Kidney capillary endothelial cell (primary cell): ENCODE data around the gene CFAP61.
"Not testable (repeated sequence)": the region's sequence is repeated elsewhere in the genome, so short reads cannot be mapped to it uniquely, and the experiment has no call there.

ENCODE experiments used
- DNase-seq: peaks from one replicate; pipeline ENCODE4 v3.0.0-alpha.2; 2018; ENCODE audit warnings: low spot score

The CFAP61 gene, protein sequence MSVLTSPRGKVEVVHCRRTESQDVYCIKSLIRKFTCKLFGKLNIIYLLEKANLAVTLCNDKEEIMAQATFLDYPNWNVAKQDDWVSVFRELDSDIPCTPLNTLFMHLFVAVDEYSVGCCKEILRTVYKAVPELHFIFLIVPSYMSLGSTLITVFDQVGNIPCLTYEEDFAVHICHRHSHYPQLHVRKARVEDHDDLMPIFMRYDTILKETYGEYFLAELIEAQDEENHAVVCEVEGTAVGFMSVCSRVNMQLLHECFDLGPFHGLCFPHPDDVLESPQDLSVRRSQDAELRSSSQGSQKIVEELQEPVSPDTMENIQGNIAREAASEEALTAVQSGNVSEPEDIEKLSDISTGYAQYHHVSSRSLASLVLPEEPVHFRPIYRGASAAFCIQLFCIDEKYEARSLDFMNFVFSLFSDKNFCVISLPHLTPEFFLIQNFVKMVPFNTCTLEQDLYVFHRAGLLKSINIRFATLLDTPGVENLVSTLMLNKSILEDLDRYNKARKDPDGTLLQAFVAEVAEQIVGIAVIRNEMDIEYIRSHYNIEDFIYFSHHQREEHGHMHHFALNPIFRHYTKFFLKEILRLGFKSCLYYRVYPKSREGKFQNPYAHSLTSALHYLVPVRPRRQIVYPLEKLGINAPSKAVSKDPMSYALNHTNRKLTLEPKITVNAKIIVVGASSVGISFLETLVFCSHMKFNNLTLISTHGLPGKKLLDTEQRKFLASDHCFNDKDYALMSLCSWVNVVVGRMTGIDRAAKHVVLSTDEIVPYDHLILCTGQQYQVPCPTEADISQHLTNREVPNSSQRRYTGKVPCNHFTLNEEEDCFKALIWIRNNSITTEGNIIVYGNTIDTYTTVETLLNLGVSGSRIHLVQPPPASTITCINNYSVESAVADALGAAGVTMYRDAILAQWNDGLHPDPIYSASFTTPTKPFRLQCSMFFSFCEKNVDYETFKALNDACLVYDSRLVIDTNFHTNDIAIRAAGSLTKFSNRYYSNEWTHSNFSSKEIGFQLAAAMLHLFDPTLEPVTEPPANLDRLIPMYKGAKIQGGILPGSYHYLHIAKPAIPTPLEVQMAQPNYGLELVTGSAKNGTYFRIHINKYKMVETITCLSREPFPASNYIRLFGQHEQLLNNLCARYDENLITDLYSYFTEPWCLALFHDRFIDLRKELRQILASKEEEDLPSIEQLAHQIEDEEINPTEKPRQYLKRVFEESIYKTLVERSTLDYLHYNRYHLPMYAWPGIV

DNA sequence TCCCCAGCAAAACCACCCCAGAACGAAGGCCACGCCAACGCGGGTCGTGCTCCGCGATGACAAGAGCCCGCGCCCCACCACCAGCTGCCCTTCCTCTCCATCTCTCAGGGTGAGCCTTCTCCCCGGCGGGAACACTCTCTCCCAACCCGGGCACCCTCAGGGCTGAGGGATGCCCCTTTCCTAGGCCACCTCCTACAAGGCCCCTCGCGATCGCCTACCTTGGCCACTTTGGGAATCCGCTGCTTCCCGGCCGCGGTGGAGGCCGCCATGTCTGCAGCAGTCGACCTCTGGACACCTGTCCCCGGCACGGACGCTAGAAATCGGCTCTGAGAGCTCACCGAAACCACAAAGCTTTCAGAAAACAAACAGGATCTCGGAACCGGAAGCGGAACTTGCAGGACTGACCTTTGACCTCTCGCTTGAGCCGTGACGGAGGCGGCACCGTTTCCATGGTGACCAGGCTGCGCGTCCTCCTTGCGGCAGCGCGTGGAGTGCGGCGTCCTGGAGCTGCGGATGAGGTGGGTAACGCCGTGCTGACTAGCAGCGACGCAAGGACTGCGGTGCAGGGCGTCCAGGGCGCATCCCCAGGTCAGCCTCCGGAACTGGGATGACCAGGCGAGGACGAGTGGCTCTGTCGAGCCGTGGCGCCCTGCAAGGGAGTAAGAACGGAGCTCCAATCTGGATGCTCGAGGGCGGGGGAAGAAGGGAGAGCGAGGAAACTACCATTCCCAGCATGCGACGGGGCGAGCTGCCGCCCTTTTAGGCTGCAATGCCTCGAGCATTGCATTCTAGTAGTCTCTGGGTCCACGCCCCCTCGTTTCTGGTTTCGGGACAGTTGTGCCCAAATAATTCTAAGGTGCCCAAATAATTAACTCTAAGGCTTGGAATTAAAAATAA, at the start of gene CFAP61, which contains the start of gene CRNKL1:
Gene CFAP61, plus strand, starts transcription at position 459 of the 897 bp plus-strand sequence. CDS start 4,122 bp downstream, outside the sequence.
Gene CRNKL1, minus strand, starts transcription at position 393 of the 897 bp plus-strand sequence. Its CDS starts 124 bp downstream, at position 269.
- peak; percentile 97 for DNase-seq

DNA sequence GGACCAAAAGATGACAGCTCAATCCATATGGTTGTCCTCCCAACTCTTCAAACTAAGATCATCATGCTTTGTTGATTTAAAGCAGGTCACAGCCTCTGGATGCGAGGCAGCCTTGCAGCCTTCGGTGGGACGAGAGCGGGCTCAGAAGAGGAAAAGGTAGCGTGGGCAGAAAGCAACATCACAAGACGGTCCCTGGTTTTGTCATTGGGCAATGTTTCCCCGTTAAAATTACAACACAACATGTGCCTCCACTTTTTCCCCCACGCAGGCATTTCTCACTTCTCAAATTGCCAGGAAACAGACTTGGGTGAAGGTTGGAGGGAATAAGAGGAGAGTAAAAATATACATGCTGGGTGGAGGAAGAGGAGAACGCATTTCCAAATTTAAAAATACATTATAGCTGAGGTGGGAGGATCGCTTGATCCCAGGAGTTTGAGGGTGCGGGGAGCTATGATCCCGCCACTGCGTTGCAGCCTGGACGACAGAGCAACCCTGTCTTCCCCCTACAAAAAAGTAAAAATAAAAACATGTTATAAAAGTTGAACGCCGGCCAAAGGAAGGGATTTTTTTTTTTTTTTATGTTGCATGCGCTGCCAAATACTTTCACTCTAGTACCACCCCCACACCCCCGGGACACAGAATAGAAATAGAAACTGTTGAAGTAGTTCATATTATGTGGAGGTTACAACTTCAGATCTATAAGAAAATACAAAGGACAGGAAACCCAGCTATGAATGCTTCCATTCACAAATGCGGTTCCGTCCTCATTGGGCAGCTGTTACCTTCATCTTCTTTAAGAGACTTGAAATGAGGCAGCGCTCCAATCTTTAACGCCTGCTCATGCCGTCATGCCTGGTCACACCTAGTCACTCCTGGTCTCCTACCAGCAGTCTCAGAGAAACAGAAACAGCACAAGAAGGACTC, 49.0 kb upstream of the CFAP61 start:
- no peak for DNase-seq

DNA sequence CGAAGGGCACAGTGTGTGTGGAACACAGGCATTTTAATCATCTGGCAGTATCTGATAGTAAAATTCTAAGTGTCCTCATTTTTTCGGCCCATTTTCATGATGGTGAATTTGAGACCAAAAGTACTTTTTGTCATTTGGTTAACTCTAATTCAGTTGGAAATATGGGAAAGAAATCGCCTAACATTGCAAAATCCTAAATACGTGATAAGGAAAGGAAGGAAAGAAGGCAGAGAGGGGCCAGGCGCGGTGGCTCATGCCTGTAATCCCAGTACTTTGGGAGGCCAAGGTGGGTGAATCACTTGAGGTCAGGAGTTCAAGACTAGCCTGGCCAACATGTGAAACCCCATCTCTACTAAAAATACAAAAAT, 48.4 kb upstream of the CFAP61 start:
- not testable (repeated sequence) for DNase-seq

DNA sequence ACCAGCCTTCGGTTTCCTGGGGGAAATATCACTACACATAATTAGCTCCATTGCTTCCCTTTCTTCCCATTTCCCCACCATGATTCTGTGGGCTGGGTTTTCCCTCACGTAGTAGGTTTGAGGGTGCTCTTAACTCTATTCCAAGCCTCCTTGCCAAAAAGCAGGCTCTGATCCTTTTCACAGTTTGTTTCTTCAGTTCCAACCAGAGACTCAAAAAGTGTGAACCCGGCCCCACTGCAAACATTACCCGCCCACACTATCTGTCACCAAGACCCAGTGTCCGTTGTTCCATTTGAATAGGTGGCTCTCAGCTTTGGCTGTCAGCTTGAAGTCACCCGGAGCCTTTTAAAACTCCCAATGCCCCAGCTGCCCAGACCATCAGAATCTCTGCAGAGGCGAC, 47.0 kb upstream of the CFAP61 start:
- no peak for DNase-seq

DNA sequence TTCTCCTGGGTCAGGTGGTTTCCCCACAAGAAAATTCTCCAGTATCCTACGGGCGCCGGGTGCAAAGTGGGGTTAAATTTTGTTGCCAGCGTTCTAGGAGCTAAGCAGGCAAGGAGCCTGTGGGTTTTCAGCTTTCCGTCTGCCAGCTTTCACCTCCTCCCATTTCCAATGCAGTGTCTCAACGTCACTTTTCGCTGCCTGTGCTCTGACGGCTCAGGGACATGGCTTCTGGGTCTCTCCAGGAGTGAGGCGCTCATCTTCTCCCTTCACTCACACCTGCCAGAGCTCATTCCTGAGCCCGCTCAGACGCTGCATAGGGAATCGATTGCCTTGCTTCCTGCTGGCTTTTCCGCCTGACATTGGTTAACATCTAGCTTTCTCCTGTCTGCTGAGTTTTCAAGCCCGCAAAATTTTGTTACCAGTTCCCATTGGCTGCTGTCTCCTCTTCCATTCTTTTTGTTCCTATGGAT, 42.5 kb upstream of the CFAP61 start:
- DNase-seq: no peak

DNA sequence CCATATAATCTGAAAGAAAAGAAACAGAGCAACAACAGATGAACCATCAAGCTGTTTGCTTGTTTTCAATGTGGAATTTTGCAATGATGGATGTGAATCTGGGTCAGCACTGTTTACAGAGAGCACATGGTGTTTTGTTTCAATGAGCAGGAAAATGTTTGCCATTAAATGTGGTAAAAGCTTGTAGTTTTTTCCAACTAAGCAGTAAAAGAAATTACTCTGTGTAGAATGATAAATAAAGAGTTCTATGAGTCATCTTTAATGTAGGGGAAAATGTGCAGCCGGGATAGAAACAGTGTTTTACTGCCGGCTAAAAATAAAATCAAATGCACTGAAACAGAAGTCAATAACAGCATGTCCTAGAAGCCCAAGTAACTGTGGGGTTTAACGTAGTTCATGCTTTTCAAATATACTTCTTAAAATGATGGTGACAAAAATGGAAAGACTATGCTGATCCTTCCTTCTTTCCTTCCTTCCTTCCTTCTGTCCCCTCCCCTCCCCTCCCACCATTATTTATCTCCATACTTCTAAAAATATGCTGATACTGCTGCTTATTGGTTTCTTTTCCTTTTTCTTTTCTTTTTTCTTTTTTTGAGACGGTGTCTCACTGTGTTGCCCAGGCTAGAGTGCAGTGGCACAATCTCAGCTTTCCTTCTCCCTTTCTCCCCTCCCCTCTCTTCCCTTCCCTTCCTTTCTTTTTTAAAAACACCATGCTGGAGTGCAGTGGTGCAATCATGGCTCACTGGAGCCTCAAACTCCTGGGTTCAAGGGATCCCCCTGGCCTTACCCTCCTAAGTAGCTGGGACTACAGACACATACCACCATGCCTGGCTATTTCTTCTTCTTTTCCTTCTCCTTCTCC, 41.5 kb upstream of the CFAP61 start:
- no peak for DNase-seq

DNA sequence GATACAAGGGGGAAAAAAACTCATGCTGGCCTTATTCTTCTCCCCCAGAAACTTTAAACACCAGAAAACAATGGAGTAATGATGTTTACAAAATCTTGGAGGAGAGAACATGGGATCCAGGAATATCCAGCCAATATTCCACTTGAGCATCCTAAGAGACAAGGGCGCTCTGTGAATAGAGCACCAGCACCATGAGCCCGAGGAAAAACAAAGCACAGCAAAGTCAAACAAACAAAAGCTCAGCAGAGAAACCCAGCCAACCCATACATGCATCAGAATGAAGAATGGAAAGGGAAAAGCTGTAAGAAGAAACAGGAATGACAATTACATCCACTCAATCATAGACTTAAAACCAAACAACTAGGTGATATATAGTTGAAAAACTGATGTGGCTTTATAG, 39.8 kb upstream of the CFAP61 start:
- no peak for DNase-seq

DNA sequence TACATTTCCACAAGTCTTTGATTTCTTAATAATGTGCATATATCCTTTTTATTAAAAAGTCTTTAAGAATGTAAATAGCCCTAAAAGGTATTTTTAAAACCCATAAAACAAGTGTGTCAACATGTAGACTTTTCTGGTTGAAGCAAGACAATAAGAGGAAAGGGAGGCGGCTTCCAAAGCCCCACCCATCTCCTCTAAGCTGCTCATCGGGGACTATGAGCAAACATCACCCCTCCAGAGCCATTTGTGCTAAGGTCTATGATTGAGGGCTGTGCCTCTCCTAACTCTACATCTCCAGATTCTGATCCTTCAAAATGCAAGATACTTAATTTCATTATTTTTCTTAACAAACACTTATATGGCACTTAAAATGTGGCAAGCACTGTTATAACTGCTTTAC, 37.7 kb upstream of the CFAP61 start:
- DNase-seq: peak; percentile 42

DNA sequence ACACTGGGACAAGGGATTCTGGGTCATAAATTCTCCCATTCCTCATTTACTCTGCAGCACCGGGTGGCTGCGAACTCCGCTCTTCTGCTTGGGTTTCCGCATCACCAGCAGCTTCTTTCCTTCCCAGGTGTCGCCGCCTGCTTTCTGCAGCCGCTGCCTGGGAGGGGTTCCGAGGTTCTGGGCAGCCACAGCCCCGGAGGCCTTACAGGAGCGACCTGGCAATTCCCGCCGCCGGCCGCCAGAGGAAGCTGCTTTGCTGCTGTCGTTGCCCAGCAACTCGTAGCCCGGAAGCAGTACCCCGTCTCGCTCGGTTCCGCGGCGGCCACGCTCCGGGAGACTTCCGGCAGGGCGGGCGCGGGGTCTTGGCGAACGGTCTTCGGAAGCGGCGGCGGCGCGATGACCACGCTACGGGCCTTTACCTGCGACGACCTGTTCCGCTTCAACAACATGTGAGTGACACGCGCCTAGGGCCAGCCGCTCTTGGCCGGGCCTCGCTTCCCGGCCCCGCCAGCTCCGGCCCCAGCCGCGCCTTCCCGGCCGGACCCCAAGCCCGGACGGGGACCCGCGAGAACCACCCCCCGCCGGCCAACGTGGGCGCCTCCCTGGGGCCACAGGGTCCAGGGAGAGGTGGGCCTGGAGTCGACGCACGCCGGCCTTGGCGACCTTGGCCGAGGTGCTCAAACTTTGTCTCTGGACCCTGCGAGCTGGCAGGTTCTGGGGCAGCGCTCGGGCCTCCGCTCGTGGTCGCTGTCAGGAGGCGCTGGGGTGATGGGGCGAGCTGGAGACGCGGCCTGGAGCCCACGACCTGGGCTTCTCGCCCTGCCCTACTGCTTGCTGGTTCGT, 35.1 kb upstream of the CFAP61 start, which contains the start of gene NAA20:
Gene NAA20, plus strand, starts transcription at position 362 of the 843 bp plus-strand sequence. Its CDS starts 35 bp downstream, at position 397.
- peak; percentile 92 for DNase-seq

DNA sequence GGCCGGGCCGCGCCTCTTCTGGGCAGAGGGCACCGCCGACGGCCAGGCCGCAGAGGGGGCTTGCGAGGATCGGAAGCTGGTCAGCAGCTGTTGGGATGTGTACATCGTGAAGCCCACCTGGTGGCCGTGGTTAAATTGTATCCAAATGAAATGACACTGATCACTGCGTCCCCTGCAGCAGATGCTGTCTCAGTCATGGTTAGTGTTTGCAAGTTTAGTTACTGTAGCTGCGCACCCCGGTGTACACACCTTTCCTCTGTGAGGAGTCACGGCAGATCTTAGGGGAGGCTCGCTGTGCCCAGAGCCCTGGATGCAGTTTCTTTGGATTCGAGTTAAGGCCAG, 34.5 kb upstream of the CFAP61 start:
- DNase-seq: no peak

DNA sequence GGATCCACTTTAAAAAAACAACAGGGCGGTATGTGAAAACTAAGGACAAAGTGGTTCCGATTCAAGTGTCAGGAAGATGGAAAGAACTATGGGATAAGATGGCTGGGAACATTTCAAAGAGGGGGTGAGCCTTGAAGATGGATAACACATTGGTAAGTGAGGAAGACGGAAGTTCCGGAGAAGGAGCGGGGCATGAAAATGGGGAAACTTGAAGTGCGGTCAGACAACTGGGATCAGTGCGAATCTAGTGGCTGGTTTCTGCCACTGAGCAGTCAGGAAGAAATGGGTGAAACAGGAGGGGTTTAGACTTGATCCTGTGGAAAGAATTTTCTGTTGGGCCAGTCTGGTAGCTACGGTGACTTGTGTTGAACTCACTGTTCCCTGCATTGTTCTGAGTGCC, 34.0 kb upstream of the CFAP61 start:
- DNase-seq: no peak

DNA sequence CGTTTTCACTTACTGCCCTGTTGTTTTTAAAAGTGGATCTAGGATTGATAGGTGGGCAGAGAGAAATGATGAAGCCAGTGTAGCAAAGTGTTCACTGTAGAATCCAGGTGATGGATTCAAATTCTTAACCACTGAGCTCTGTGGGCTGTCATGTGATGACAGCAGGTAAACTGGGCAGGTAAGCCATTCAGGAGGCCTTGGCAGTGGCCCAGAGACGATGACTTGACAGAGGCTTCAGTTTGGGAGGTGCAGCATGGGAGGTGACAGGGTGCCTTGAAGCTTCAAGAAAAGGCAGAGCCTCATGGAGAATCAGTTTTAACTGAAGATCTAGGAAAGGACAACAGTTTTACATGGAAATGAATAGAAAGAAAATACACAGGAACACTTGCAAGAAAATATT, 33.2 kb upstream of the CFAP61 start:
- no peak for DNase-seq

DNA sequence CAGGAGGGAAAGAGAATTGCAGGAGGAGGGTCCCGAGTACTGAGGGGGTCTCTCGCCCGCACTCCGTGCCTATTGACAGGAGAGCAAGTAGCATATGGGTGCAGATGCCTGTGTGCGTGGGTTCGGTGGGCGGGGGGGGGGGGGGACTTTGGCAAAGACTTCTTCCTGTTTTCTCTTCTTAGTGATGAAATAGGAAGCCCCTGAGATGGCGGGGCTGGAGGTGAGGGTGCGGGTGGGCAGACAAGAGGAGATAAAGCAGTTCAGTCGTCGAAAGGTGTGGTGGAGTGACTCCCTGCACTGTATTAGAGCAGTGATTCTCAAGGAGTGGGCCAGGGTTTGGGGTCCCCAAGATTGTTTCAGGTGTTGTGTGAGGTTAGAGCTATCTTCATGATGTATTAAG, 31.4 kb upstream of the CFAP61 start:
- DNase-seq: no peak

DNA sequence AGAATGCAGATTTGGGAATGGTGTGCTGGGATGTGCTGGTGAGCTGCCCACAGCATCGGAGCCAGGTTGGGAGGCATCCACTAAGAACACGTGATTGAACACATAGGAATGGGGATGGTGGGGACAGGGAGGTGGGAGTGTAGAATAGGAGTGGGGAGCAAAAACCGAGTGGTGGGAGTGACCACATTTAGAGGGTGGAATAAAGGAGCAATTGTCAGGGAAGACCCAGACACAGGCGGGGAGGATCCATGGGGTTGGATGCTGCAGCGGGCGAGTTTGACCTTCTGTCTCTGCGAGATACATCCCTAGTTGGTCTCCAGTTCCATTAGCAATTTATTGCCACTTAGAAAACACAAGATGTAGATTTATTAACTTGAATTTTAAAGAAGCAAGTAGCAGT, 30.5 kb upstream of the CFAP61 start:
- no peak for DNase-seq

DNA sequence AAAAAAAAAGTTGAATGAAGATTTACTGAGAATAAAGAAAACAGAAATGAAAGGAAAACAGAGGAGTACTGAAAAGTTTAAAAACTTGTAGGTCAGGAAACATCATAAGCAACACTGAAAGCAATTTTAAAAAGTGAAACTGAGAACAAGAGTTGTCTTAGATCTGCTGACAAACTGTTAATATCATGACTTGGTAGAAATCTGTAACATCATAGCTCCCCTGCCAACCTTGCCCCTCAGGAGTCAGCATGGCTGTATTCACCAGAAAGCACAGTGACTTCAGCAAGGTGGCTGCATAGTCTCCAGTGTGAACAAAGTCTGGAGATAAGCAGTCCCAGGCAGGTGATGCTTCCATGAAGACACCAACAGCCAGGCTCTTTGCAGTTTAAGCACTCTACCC, 29.8 kb upstream of the CFAP61 start:
- DNase-seq: no peak

DNA sequence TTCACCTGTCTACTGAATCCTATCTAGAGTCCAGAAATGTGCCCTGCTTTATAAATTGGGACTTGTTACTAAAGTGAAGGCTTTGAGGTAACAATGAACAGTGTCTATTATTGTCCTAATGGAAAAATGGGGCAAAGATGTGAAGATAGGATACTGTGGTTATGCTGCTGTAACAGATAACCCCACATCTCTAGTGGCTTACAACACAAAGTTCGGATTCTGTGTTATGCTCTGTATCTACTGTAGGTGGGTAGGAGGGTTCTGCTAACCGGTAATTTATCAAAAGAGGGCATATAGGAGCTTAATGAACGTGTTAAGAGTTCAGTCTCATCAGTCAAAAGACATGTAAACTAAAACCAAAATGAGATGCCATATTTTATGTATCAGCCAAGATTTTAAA, 28.9 kb upstream of the CFAP61 start:
- no peak for DNase-seq

DNA sequence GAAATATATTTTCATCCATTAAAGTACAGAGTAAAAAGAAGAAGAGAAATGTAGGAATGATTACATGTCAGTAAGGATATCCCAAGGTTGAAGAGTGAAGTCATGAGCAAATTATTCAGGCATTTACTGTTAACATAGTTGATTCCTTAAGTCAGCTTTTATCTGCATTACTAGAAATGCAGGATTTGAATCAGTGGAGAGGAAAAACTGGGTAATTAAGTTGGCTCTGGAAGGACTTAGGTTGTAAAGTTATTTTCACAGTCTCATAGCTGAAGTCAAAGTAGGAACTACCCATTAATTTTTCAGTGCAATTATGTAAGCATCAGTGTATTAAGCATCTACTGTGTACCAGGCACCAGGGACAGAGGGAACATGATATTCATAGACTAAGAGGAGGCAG, 27.4 kb upstream of the CFAP61 start:
- DNase-seq: no peak

DNA sequence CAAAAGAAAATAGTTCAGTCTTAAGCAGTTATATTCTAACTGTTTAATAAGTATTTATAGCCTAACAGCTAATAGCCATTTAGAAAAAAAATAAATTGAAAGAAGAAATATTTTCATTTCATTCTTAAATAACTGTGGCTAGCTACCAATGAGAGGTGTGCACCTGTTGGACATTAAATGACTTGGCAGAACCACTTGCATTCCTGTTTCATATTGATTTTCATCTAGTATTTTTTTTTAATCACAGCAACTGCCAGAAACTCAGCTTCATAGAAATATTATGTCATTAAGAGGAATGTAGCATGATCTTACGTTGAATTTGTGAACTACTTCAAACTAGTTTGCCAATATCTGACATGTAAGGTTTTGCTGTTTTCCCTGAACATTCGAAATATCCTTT, 25.0 kb upstream of the CFAP61 start:
- DNase-seq: no peak
